Urinary bladder (tissue), 4 donors: ENCODE data around the gene CDH7. TPM values are rescaled to one million over a fixed set of nuclear protein-coding genes. Genes with fewer than 3 reads are reported as not detected.

Experiments
- DNase-seq: peaks from one replicate; pipeline ENCODE4 v3.0.0-alpha.2; 2015; ENCODE audit errors: extremely low spot score
- H3K27ac ChIP-seq: one replicate; pipeline ENCODE4 v1.5.1; 2013; ENCODE audit warnings: low read depth, mild to moderate bottlenecking, moderate library complexity
- H3K36me3 ChIP-seq: one replicate; pipeline ENCODE4 v1.6.1; 2013; ENCODE audit warnings: mild to moderate bottlenecking, moderate library complexity; ENCODE audit not compliant: insufficient read depth
- H3K4me1 ChIP-seq: one replicate; pipeline ENCODE4 v1.6.1; 2013; ENCODE audit warnings: mild to moderate bottlenecking, moderate library complexity; ENCODE audit not compliant: insufficient read depth
- H3K4me3 ChIP-seq: one replicate; pipeline ENCODE4 v1.5.1; 2013; ENCODE audit warnings: low read depth, low read length
- WGBS: extraction: QIAGEN DNeasy Blood & Tissue Kit; methylation state at CpG from one replicate; pipeline ENCODE4 v1.1.7; 2013; 5-methylcytosine and 5-hydroxymethylcytosine counted together
- polyA plus RNA-seq: library from polyadenylated mRNA; stranded (reverse); fragments of 200-250 nt; gene quantifications from one replicate; pipeline ENCODE4 v1.2.3, GENCODE V29; 2013
- total RNA-seq: library from RNA; depleted of rRNA; stranded (reverse); fragments of >200 nt; gene quantifications from one replicate; pipeline ENCODE4 v1.2.3, GENCODE V29; 2014
- donor health status: healthy with polysubstance abuse.
- donor health status: healthy.

The CDH7 gene
- total and polyA plus RNA-seq, 2 donors: 0.04 to 5.6 TPM

DNA sequence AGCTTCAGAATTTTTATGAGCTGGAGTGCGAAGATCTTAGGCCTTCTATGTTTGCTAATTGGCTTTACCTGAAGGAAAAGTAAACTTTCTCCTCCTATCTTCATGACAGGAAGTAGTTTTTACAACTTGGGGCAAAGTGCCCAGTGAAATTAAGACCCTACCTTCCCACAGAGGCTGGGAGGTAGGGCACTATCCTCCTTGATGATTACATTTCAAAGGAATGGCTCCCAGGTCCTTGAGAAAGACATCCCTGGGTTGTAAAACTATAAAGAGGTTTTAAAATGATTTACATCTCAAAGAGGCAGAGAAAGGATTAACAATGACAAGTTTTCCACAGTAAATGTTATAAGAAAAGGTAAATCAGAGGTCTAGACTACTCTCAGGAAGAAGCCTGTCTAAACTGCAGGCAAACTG lies 155.8 kb downstream of the CDH7 start:
- Histone ChIP-seq H3K4me3 (no peak overlapping the region), H3K36me3 (no peaks in the 10 kb centered on the region), H3K4me1 (no peaks in the 10 kb centered on the region), H3K27ac (no peak overlapping the region)
- DNase-seq: no peak
- 85% methylated on average over 1 of the region's 1 CpG for WGBS

- Histone ChIP-seq H3K27ac (no peak overlapping the region), H3K4me3 (no peak overlapping the region), H3K4me1 (no peaks in the 10 kb centered on the region), H3K36me3 (no peaks in the 10 kb centered on the region)
- WGBS: 62% methylated on average over 2 of the region's 2 CpGs
- DNase-seq: no peak
These were observed 156.5 kb downstream of the CDH7 start for GRCh38 chr18:65907281-65907680.

DNA sequence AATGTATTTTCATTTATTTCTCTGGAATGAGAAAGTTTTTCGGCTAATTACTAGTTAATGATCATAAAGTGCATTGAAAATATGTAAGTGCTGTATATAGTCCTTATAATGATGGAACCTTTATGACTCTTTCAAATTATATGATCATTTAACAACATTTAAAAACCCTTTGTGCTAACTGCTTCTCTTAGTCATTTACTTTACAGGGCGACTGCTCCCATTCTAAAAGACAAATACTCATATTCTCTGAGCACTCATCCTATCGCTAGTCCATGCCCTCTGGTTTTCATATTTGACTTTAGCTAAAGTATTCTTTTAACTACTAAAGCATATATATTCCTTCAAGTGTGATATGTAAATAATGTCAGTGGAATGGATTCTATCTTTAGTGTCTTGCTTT lies 168.2 kb downstream of the CDH7 start:
- H3K27ac ChIP-seq: no peak overlapping the region
- H3K4me3 ChIP-seq: no peak overlapping the region
- 55% methylated on average over 3 of the region's 3 CpGs for WGBS
- no peaks in the 10 kb centered on the region for H3K36me3 ChIP-seq
- no peak for DNase-seq
- no peaks in the 10 kb centered on the region for H3K4me1 ChIP-seq

DNA sequence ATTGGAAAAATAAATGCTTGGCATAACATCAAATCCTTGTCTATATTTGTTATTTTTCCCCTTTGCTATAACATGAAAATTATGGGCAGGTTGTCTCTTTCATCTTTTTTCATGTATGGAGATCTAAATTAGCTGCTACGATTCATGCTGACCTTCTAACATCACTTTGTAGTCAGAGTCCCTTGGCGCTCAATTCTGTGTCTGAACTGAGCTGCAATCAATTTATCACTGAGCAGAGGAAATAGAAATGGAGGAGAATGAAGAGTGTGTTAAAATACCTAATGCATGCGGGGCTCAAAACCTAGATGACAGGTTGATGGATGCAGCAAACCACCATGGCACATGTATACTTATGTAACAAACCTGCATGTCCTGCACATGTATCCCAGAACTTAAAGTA lies 168.9 kb downstream of the CDH7 start:
- H3K4me1 ChIP-seq: no peaks in the 10 kb centered on the region
- H3K27ac ChIP-seq: no peak overlapping the region
- no peaks in the 10 kb centered on the region for H3K36me3 ChIP-seq
- WGBS: 61% methylated on average over 3 of the region's 3 CpGs
- no peak overlapping the region for H3K4me3 ChIP-seq
- DNase-seq: no peak

DNA sequence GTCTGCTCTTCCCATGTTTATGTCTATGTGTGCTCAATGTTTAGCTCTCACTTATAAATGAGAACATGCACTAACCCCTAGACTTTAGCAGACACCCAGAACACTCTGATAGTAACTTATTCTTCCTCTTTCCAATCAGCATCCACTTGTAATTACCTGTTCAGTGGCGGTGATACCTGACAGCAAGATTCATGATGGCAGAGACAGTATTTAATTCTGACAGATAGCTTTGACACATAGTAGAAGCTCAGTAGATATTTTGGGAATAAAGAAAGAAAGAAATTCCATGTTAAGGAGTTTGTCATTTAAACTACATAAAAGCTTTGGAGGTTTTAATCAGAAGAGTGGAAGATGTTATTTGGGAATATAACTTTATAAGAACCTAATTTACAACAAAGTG lies 171.3 kb downstream of the CDH7 start:
- no peak for DNase-seq
- Histone ChIP-seq H3K4me3 (no peak overlapping the region), H3K4me1 (no peaks in the 10 kb centered on the region), H3K27ac (no peak overlapping the region), H3K36me3 (no peaks in the 10 kb centered on the region)
- 89% methylated on average over 1 of the region's 1 CpG for WGBS

GRCh38 chr18:65924904-65925303 lies 174.1 kb downstream of the CDH7 start:
- 62% methylated on average over 3 of the region's 3 CpGs for WGBS
- Histone ChIP-seq H3K4me1 (no peaks in the 10 kb centered on the region), H3K4me3 (no peak overlapping the region), H3K36me3 (no peaks in the 10 kb centered on the region), H3K27ac (no peak overlapping the region)
- no peak for DNase-seq

DNA sequence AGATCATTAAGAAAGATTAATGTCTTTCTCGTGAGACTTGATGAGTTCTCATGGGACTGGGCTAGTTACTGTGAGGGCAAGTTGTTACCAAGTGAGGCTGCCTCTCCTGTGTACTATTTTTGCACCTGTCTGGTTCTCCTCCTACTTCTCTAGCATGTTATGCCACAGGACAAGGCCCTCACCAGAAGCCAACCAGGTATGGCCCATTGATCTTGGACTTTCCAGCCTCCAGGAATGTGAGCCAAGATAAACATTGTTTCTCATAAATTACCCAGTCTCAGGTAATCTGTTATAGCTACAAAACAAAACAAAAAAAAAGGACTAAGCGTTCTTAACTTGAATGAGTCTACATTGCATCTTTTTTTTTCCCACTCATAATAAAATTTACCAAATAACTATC lies 184.1 kb downstream of the CDH7 start:
- Histone ChIP-seq H3K36me3 (no peaks in the 10 kb centered on the region), H3K4me1 (no peaks in the 10 kb centered on the region), H3K27ac (no peak overlapping the region), H3K4me3 (no peak overlapping the region)
- DNase-seq: no peak
- 43% methylated on average over 2 of the region's 2 CpGs for WGBS

GRCh38 chr18:65936678-65937077 lies 185.9 kb downstream of the CDH7 start:
- WGBS: 80% methylated on average over 1 of the region's 1 CpG
- Histone ChIP-seq H3K4me1 (no peaks in the 10 kb centered on the region), H3K4me3 (no peak overlapping the region), H3K27ac (no peak overlapping the region), H3K36me3 (no peaks in the 10 kb centered on the region)
- no peak for DNase-seq

DNA sequence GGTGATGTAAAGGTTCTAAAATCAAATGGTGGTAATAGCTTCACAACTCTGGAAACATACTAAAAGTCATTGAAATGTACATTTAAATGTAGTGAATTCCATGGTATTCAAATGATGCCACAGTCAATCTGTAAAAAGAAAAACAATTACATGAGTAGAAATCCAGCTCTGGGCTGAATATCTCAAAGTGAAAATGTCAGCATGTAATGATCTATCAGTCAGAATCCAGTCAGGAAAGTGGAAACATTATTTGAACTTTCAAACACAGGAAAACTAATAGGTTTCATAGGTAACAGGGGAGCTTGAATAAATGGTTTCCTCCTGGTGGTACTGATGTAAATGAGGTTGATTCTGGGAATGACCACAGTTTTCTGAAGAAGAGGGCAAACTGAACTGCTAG lies 186.4 kb downstream of the CDH7 start:
- Histone ChIP-seq H3K27ac (no peak overlapping the region), H3K36me3 (no peaks in the 10 kb centered on the region), H3K4me3 (no peak overlapping the region), H3K4me1 (no peaks in the 10 kb centered on the region)
- DNase-seq: no peak

GRCh38 chr18:65938592-65939372 lies 188.0 kb downstream of the CDH7 start:
- no peak overlapping the region for H3K27ac ChIP-seq
- DNase-seq: no peak
- H3K4me1 ChIP-seq: no peaks in the 10 kb centered on the region
- no peaks in the 10 kb centered on the region for H3K36me3 ChIP-seq
- no peak overlapping the region for H3K4me3 ChIP-seq
- WGBS: 82% methylated on average over 4 of the region's 4 CpGs
